Measurements from ENCODE around the gene KIFC1. TPM values are rescaled to one million over a fixed set of nuclear protein-coding genes. Genes with fewer than 3 reads are reported as not detected.
"Not testable (repeated sequence)": the region's sequence is repeated elsewhere in the genome, so short reads cannot be mapped to it uniquely, and the experiment has no call there.

KIFC1 gene
- total and polyA plus RNA-seq, 2 of the 4 experiments (the other 2 are of a cell fraction): 33.9 to 40.6 TPM

DNA sequence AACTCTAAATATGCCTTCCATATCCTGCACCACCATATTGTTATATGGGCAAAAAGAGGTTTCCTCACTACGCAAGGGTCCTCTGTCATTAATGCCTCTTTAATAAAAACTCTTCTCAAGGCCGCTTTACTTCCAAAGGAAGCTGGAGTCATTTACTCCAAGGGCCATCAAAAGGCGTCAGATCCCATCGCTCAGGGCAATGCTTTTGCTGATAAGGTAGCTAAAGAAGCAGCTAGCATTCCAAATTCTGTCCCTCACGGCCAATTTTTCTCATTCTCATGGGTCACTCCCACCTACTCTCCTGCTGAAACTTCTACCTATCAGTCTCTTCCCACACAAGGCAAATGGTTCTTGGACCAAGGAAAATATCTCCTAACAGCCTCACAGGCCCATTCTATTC, 43.8 kb upstream of the KIFC1 start:
- BruUV-seq (replicated peaks): no TSS peak

GRCh38 chr6:33355860-33356259, 35.8 kb upstream of the KIFC1 start:
- H3K79me1 ChIP-seq (ENCODE audit: low read depth in 1 of 2, low read length in 2 of 2); H3K9me1 ChIP-seq (ENCODE audit: insufficient read depth, low read length); H3K18ac ChIP-seq (ENCODE audit: low read depth, low read length); H4K5ac ChIP-seq (ENCODE audit: low read depth, low read length); ATAC-seq (ENCODE audit: low read depth); H3K14ac ChIP-seq (replicated peaks; ENCODE audit: low read depth, low read length); H2BK5ac ChIP-seq (ENCODE audit: low read depth, low read length, poor library complexity, severe bottlenecking); intact Hi-C loops (cut with micrococcal nuclease); POLR2A ChIA-PET (ENCODE audit: unreplicated experiment); H3K23ac ChIP-seq (ENCODE audit: low read depth, low read length); H3K4me2 ChIP-seq (ENCODE audit: low read depth, low read length); H3K4me3 ChIP-seq (ENCODE audit: insufficient read depth, low read depth, low read length); H3K27ac ChIP-seq (ENCODE audit: insufficient read depth, low read length); H3K36me3 ChIP-seq (ENCODE audit: control insufficient read depth, insufficient read depth, low read length); H2BK15ac ChIP-seq (ENCODE audit: low read depth, low read length); H2BK20ac ChIP-seq (ENCODE audit: low read depth, low read length); H2AK5ac ChIP-seq (ENCODE audit: low read depth, low read length); DNase-seq; H3K9ac ChIP-seq (ENCODE audit: low read depth, low read length); H4K91ac ChIP-seq (ENCODE audit: insufficient read depth, low read depth, low read length); H2BK120ac ChIP-seq (ENCODE audit: low read depth, low read length); in situ Hi-C loops (cut with MboI; ENCODE audit: low sequenced_read_pairs); dilution Hi-C loops (cut with HindIII; ENCODE audit: low sequenced_read_pairs, unreplicated experiment); H3K4me1 ChIP-seq (ENCODE audit: control insufficient read depth, insufficient read depth, low read length); H3K56ac ChIP-seq (ENCODE audit: extremely low read depth, insufficient read depth, low read length); H3K4ac ChIP-seq (ENCODE audit: low read depth, low read length); H3K9me3 ChIP-seq (ENCODE audit: control insufficient read depth, insufficient read depth, low read length); H2AFZ ChIP-seq (replicated peaks; ENCODE audit: low read length, poor library complexity); H2AK9ac ChIP-seq (replicated peaks; ENCODE audit: low read depth, low read length, poor library complexity); BruUV-seq (replicated peaks); H4K20me1 ChIP-seq (ENCODE audit: insufficient read depth, low read length); H4K8ac ChIP-seq (ENCODE audit: low read depth in 2 of 2, low read length in 2 of 2); CTCF ChIA-PET: not testable (repeated sequence)
- H3K27me3 ChIP-seq (ENCODE audit: control insufficient read depth, insufficient read depth, low read length): peaks cover 21% of the 10 kb centered on the region
- 50% methylated on average over 3 of the region's 6 CpGs; no CpG with 5 or more reads in 1 of the 2 experiments for WGBS, 2 experiments (ENCODE audit: extremely low coverage in 2 of 2, insufficient read length in 1 of 2)

More for the DNA sequence above, 43.8 kb upstream of the KIFC1 start:
- no peak overlapping the region for H2BK20ac ChIP-seq (ENCODE audit: low read depth, low read length)
- H2BK5ac ChIP-seq (ENCODE audit: low read depth, low read length, poor library complexity, severe bottlenecking): no peak overlapping the region
- no peaks in the 10 kb centered on the region for H3K9me3 ChIP-seq (ENCODE audit: control insufficient read depth, insufficient read depth, low read length)
- dilution Hi-C loops (cut with HindIII; ENCODE audit: low sequenced_read_pairs, unreplicated experiment): no loop called here
- H3K27me3 ChIP-seq (ENCODE audit: control insufficient read depth, insufficient read depth, low read length): peaks cover 4% of the 10 kb centered on the region
- H3K56ac ChIP-seq (ENCODE audit: extremely low read depth, insufficient read depth, low read length): no peak overlapping the region
- H3K27ac ChIP-seq (ENCODE audit: insufficient read depth, low read length): no peak overlapping the region
- no peaks in the 10 kb centered on the region for H4K20me1 ChIP-seq (ENCODE audit: insufficient read depth, low read length)
- POLR2A ChIA-PET (ENCODE audit: unreplicated experiment): no interaction called here
- 76% methylated on average over 2 of the region's 5 CpGs; no CpG with 5 or more reads in 1 of the 2 experiments for WGBS, 2 experiments (ENCODE audit: extremely low coverage in 2 of 2, insufficient read length in 1 of 2)
- ATAC-seq (ENCODE audit: low read depth) (no peak), DNase-seq (no peak)
- no peak overlapping the region for H3K23ac ChIP-seq (ENCODE audit: low read depth, low read length)
- H4K5ac ChIP-seq (ENCODE audit: low read depth, low read length): no peak overlapping the region
- no peak overlapping the region for H2AK5ac ChIP-seq (ENCODE audit: low read depth, low read length)
- intact Hi-C loops (cut with micrococcal nuclease): no loop called here
- no peaks in the 10 kb centered on the region for H3K36me3 ChIP-seq (ENCODE audit: control insufficient read depth, insufficient read depth, low read length)
- CTCF ChIA-PET: no interaction called here
- no peaks in the 10 kb centered on the region for H3K9me1 ChIP-seq (ENCODE audit: insufficient read depth, low read length)
- no peak for TF ChIP-seq RAD21 (IDR thresholded peaks at IDR 0.05; ENCODE audit: low read length)
- H3K18ac ChIP-seq (ENCODE audit: low read depth, low read length): no peak overlapping the region
- H3K79me1 ChIP-seq (ENCODE audit: low read depth in 1 of 2, low read length in 2 of 2): no peaks in the 10 kb centered on the region
- no peak overlapping the region for H3K4me3 ChIP-seq (ENCODE audit: insufficient read depth, low read depth, low read length)
- no peak overlapping the region for H2BK15ac ChIP-seq (ENCODE audit: low read depth, low read length)
- in situ Hi-C loops (cut with MboI; ENCODE audit: low sequenced_read_pairs): no loop called here
- no peak overlapping the region for H4K8ac ChIP-seq (ENCODE audit: low read depth in 2 of 2, low read length in 2 of 2)
- H3K4me2 ChIP-seq (ENCODE audit: low read depth, low read length): no peak overlapping the region
- no peak overlapping the region for H3K4ac ChIP-seq (ENCODE audit: low read depth, low read length)
- H3K4me1 ChIP-seq (ENCODE audit: control insufficient read depth, insufficient read depth, low read length): peaks cover 2% of the 10 kb centered on the region; the same call in 1 of the 2 replicates
- H3K9ac ChIP-seq (ENCODE audit: low read depth, low read length): no peak overlapping the region
- no peak overlapping the region for H2AK9ac ChIP-seq (replicated peaks; ENCODE audit: low read depth, low read length, poor library complexity)
- H4K91ac ChIP-seq (ENCODE audit: insufficient read depth, low read depth, low read length): no peak overlapping the region
- H2AFZ ChIP-seq (replicated peaks; ENCODE audit: low read length, poor library complexity): no peak overlapping the region
- no peak overlapping the region for H2BK120ac ChIP-seq (ENCODE audit: low read depth, low read length)
- no peak overlapping the region for H3K14ac ChIP-seq (replicated peaks; ENCODE audit: low read depth, low read length)
